ENCODE data around the gene DCUN1D4.
A peak's percentile ranks its signal among the peaks of the same experiment; 100 is the strongest.

The DCUN1D4 gene

GRCh38 chr4:51835079-51835478 lies 7.9 kb upstream of the DCUN1D4 start:
- no peak for DNase-seq (ENCODE audit: low read depth)
- no peak for TF ChIP-seq CTCF (IDR thresholded peaks at IDR 0.05; ENCODE audit: control insufficient read depth, insufficient read depth, low read depth, low read length, missing control alignments)
- H3K4me3 ChIP-seq (ENCODE audit: control insufficient read depth, low read depth, low read length): no peak overlapping the region

DNA sequence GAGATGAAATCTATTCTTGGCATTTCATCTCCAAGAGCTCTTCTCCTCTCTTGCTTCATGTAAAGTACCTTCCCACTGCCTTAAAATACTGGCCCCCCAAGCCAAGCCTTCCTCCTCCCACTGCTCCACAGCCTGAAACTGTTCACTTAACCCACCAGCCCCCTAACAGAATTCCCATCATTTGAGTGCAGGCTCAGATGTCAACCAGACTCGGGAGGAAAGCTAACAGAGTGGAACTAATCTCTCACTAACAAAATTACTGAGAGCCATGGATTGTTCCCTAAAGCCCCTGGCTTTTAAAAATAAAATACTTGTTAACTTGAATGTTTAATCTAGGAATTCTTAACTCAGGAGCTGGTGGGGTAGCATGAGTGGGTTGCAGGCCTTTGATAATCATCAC lies 7.1 kb upstream of the DCUN1D4 start:
- H3K4me3 ChIP-seq (ENCODE audit: control insufficient read depth, low read depth, low read length): no peak overlapping the region
- TF ChIP-seq CTCF (IDR thresholded peaks at IDR 0.05; ENCODE audit: control insufficient read depth, insufficient read depth, low read depth, low read length, missing control alignments): no peak
- no peak for DNase-seq (ENCODE audit: low read depth)

- no peak for TF ChIP-seq CTCF (IDR thresholded peaks at IDR 0.05; ENCODE audit: control insufficient read depth, insufficient read depth, low read depth, low read length, missing control alignments)
- no peak for DNase-seq (ENCODE audit: low read depth)
- no peak overlapping the region for H3K4me3 ChIP-seq (ENCODE audit: control insufficient read depth, low read depth, low read length)
Observed at GRCh38 chr4:51836549-51836948, 6.4 kb upstream of the DCUN1D4 start.

DNA sequence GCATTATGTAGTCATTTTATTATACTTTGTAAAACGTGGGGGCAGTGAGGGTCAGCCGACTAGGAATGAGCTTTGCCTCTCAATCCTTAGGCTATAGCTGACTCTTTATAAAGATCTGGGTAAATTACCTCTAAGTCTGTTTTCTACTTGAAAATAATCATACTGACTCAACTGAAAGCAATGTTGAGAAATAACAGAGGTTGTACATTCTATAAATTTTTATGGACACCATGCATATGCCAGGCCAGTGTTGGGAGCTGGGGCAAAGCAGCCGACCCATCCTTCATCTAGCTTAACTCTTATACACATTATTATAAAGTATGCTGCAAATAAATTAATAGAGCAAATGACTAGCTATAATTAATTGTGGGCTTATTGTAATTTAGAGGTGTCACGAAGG lies 2.2 kb upstream of the DCUN1D4 start:
- H3K4me3 ChIP-seq (ENCODE audit: control insufficient read depth, low read depth, low read length): no peak overlapping the region
- no peak for TF ChIP-seq CTCF (IDR thresholded peaks at IDR 0.05; ENCODE audit: control insufficient read depth, insufficient read depth, low read depth, low read length, missing control alignments)
- DNase-seq (ENCODE audit: low read depth): no peak

DNA sequence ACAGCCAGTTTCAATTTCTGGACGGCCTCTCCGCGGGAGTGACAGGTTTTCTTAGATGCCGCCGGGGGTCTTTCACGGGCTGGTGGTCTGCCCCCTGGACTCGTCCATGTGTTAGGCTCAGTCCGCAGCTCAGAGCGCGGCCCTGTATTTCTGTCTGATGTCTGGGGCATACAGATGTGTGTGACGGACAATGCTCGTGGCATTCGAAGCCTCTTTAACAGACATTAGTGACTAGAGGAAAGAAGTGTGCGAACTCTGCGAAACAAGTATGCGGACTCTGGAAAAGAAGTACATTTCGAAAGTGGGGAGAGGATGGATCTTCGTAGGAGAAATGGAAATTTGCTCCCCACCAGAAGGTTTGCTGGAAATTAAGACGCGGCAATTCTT lies 793 bp upstream of the DCUN1D4 start:
- TF ChIP-seq CTCF (IDR thresholded peaks at IDR 0.05; ENCODE audit: control insufficient read depth, insufficient read depth, low read depth, low read length, missing control alignments): no peak
- H3K4me3 ChIP-seq (ENCODE audit: control insufficient read depth, low read depth, low read length): peak overlapping the region; percentile 75
- no peak for DNase-seq (ENCODE audit: low read depth)

- peak overlapping the region; percentile 77 for H3K4me3 ChIP-seq (ENCODE audit: control insufficient read depth, low read depth, low read length)
- DNase-seq (ENCODE audit: low read depth): no peak
- no peak for TF ChIP-seq CTCF (IDR thresholded peaks at IDR 0.05; ENCODE audit: control insufficient read depth, insufficient read depth, low read depth, low read length, missing control alignments)
Observed at GRCh38 chr4:51843309-51844152, 578 bp downstream of the DCUN1D4 start.

All from AG09309 (cell line).